LoVo (cell line): ENCODE measurements around the gene CELSR2.

Source experiments
- DNase-seq: peaks from one replicate; pipeline ENCODE4 v3.0.0-alpha.2; 2016; ENCODE audit warnings: low spot score

The CELSR2 gene

GRCh38 chr1:109228167-109228566 lies 21.2 kb upstream of the CELSR2 start:
- DNase-seq, result no peak

GRCh38 chr1:109229531-109230127 lies 19.7 kb upstream of the CELSR2 start:
- no peak for DNase-seq

- DNase-seq, result no peak
Observed at GRCh38 chr1:109231066-109231465, 18.3 kb upstream of the CELSR2 start.

- no peak for DNase-seq
Observed at GRCh38 chr1:109235137-109235536, 14.2 kb upstream of the CELSR2 start.

- no peak for DNase-seq
Observed at GRCh38 chr1:109237512-109237911, 11.8 kb upstream of the CELSR2 start.

GRCh38 chr1:109238382-109238781 lies 11.0 kb upstream of the CELSR2 start:
- no peak for DNase-seq

GRCh38 chr1:109239047-109239408 lies 10.3 kb upstream of the CELSR2 start:
- DNase-seq, result no peak

- no peak for DNase-seq
Observed at GRCh38 chr1:109239409-109240068, 9.8 kb upstream of the CELSR2 start.

GRCh38 chr1:109240158-109241152 lies 8.9 kb upstream of the CELSR2 start:
- DNase-seq, result peak; percentile 34

GRCh38 chr1:109241344-109241743 lies 8.0 kb upstream of the CELSR2 start:
- no peak for DNase-seq

GRCh38 chr1:109241841-109242345 lies 7.4 kb upstream of the CELSR2 start:
- DNase-seq, result no peak

- DNase-seq, result no peak
Observed at GRCh38 chr1:109242387-109242786, 7.0 kb upstream of the CELSR2 start.

GRCh38 chr1:109243221-109243620 lies 6.1 kb upstream of the CELSR2 start:
- no peak for DNase-seq

GRCh38 chr1:109243860-109244552 lies 5.3 kb upstream of the CELSR2 start:
- DNase-seq, result no peak

- DNase-seq, result no peak
Observed at GRCh38 chr1:109246141-109246551, 3.2 kb upstream of the CELSR2 start.

GRCh38 chr1:109247401-109248365 lies 1.7 kb upstream of the CELSR2 start:
- no peak for DNase-seq

- no peak for DNase-seq
Observed at GRCh38 chr1:109248444-109248796, 919 bp upstream of the CELSR2 start.

- no peak for DNase-seq
Observed at GRCh38 chr1:109249654-109250401, 489 bp downstream of the CELSR2 start.

- no peak for DNase-seq
Observed at GRCh38 chr1:109250454-109251276, 1.3 kb downstream of the CELSR2 start.
